Measurements from ENCODE around the gene PIPOX.

DNA sequence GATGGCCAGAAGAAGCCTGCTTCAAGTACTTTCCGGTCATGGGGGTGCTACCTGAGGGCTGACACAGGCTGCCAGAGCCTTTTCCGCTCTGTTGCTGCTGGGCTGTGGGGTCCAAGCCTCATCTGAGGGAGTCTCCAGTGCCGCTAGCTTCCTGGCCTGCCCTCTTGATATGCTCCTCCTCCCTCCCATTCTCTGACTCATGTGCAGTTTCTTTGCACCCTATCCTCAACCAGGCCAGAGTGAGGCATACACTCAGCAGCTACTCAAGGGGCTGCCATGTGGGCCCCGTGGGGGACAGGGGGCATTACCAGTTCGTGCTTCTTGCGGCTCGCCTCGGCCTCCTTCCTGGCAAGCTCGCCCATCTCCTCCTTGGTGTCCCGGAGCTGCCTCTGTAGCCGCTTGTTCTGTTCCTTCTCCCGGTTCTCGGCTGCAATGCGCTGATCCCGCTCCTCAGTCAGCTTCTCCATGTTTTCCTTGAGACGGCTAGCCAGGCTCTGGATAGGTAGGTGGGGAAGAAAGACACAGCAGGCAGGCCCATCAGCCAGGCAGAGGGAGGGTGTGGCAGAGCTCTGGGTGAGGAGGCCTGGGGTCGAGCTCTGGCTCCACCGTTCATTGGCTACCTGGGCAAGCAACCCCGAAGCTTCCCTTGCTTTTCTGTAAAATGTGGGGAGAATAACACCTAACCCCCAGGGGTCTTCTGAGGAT is 43.8 kb downstream of the PIPOX start:
- TF ChIP-seq POLR2A (IDR thresholded peaks at IDR 0.05) (no peak), POLR2AphosphoS5 (IDR thresholded peaks at IDR 0.05) (no peak), CTCF (IDR thresholded peaks at IDR 0.05) (no peak), EP300 (IDR thresholded peaks at IDR 0.05; ENCODE audit: low read depth) (no peak)
